ENCODE measurements around the gene KCNG2. TPM values are rescaled to one million over a fixed set of nuclear protein-coding genes. Genes with fewer than 3 reads are reported as not detected.

KCNG2 gene
- total RNA-seq, 1 experiment from 2014 or later: not detected

GRCh38 chr18:79832169-79832568 is 34.4 kb downstream of the KCNG2 start:
- no peak for TF ChIP-seq EZH2 (IDR thresholded peaks at IDR 0.05; ENCODE audit: low read depth)
- TF ChIP-seq CTCF (conservative IDR thresholded peaks at IDR 0.05): no peak
- CTCF ChIA-PET: no interaction called here
- no peak overlapping the region for H3K27ac ChIP-seq
- H3F3A ChIP-seq (ENCODE audit: insufficient read depth, low read depth): no peaks in the 10 kb centered on the region
- no peak overlapping the region for H3K4me2 ChIP-seq
- no peaks in the 10 kb centered on the region for H3K79me2 ChIP-seq (ENCODE audit: low read depth)
- no peaks in the 10 kb centered on the region for H3K9me2 ChIP-seq (ENCODE audit: insufficient read depth)
- H3K4me3 ChIP-seq: no peak overlapping the region
- H3K27me3 ChIP-seq (ENCODE audit: insufficient read depth, low read depth): peaks cover 55% of the 10 kb centered on the region
- intact Hi-C loops (cut with micrococcal nuclease; ENCODE audit: unreplicated experiment): no loop called here
- BruUV-seq (replicated peaks): no TSS peak
- no peaks in the 10 kb centered on the region for H4K20me1 ChIP-seq (ENCODE audit: insufficient read depth)
- POLR2A ChIA-PET (ENCODE audit: unreplicated experiment): no interaction called here
- H3K4me1 ChIP-seq (replicated peaks; ENCODE audit: insufficient read depth): no peaks in the 10 kb centered on the region
- H3K9me3 ChIP-seq (ENCODE audit: insufficient read depth, low read depth): no peaks in the 10 kb centered on the region
- no peaks in the 10 kb centered on the region for H3K36me3 ChIP-seq (ENCODE audit: low read depth)
- no peak for DNase-seq
- H2AFZ ChIP-seq: no peak overlapping the region

GRCh38 chr18:79834834-79835233 is 37.1 kb downstream of the KCNG2 start:
- DNase-seq: no peak
- H3K27me3 ChIP-seq (ENCODE audit: insufficient read depth, low read depth): peaks cover 60% of the 10 kb centered on the region
- ChIA-PET CTCF (no interaction called here), POLR2A (ENCODE audit: unreplicated experiment) (no interaction called here)
- H3K9me3 ChIP-seq (ENCODE audit: insufficient read depth, low read depth): no peaks in the 10 kb centered on the region
- no peak overlapping the region for H3K27ac ChIP-seq
- no peak for TF ChIP-seq CTCF (conservative IDR thresholded peaks at IDR 0.05)
- TF ChIP-seq EZH2 (IDR thresholded peaks at IDR 0.05; ENCODE audit: low read depth): no peak
- no peaks in the 10 kb centered on the region for H3K36me3 ChIP-seq (ENCODE audit: low read depth)
- H4K20me1 ChIP-seq (ENCODE audit: insufficient read depth): no peaks in the 10 kb centered on the region
- BruUV-seq (replicated peaks): no TSS peak
- H3K4me1 ChIP-seq (replicated peaks; ENCODE audit: insufficient read depth): no peaks in the 10 kb centered on the region
- no peaks in the 10 kb centered on the region for H3K9me2 ChIP-seq (ENCODE audit: insufficient read depth)
- H2AFZ ChIP-seq: no peak overlapping the region
- no peaks in the 10 kb centered on the region for H3F3A ChIP-seq (ENCODE audit: insufficient read depth, low read depth)
- intact Hi-C loops (cut with micrococcal nuclease; ENCODE audit: unreplicated experiment): no loop called here
- H3K79me2 ChIP-seq (ENCODE audit: low read depth): no peaks in the 10 kb centered on the region
- no peak overlapping the region for H3K4me3 ChIP-seq
- H3K4me2 ChIP-seq: no peak overlapping the region

GRCh38 chr18:79841936-79842335 is 44.2 kb downstream of the KCNG2 start:
- CTCF ChIA-PET: no interaction called here

More at GRCh38 chr18:79841936-79842335, 44.2 kb downstream of the KCNG2 start:
- DNase-seq: no peak
- no peaks in the 10 kb centered on the region for H4K20me1 ChIP-seq (ENCODE audit: insufficient read depth)
- H3K4me1 ChIP-seq (replicated peaks; ENCODE audit: insufficient read depth): no peaks in the 10 kb centered on the region
- no peaks in the 10 kb centered on the region for H3K9me2 ChIP-seq (ENCODE audit: insufficient read depth)
- BruUV-seq (replicated peaks): no TSS peak
- H3K4me3 ChIP-seq: no peak overlapping the region
- no peaks in the 10 kb centered on the region for H3K79me2 ChIP-seq (ENCODE audit: low read depth)
- no peaks in the 10 kb centered on the region; the same call in 1 of the 2 replicates for H3K9me3 ChIP-seq (ENCODE audit: insufficient read depth, low read depth)
- peaks cover 24% of the 10 kb centered on the region for H3K27me3 ChIP-seq (ENCODE audit: insufficient read depth, low read depth)
- no peak overlapping the region for H3K27ac ChIP-seq
- TF ChIP-seq EZH2 (IDR thresholded peaks at IDR 0.05; ENCODE audit: low read depth): no peak
- no peak for TF ChIP-seq CTCF (conservative IDR thresholded peaks at IDR 0.05)
- no peaks in the 10 kb centered on the region for H3K36me3 ChIP-seq (ENCODE audit: low read depth)
- H2AFZ ChIP-seq: no peak overlapping the region
- POLR2A ChIA-PET (ENCODE audit: unreplicated experiment): no interaction called here
- H3F3A ChIP-seq (ENCODE audit: insufficient read depth, low read depth): no peaks in the 10 kb centered on the region
- H3K4me2 ChIP-seq: no peak overlapping the region
- intact Hi-C loops (cut with micrococcal nuclease; ENCODE audit: unreplicated experiment): no loop called here
